ENCODE results near the gene NUDCD3. TPM values are rescaled to one million over a fixed set of nuclear protein-coding genes. Genes with fewer than 3 reads are reported as not detected.

NUDCD3 gene
- total RNA-seq, 2 donors from 2014 or later = 20.4 to 20.8 TPM

DNA sequence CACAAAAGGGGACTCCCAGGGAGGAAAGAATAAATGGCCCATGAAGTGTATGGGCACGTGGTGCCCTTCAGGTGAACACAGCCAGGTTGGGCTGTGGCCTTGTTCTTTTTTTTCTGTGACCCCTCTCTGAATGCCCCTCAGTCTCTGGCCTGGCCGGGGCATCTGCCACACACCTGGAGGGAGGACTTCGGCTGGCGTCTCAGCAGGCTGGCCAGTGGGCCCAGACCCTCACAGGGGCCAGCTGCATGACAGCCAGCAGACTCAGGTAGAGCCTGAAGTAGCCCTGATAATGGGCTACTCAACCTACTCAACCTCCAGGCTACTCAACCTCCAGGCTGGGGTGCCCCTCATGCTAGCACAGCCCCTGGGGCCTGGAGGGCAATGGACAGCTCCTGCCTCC lies 155.3 kb downstream of the NUDCD3 start:
- Histone ChIP-seq H3K9me3 (no peaks in the 10 kb centered on the region), H3K36me3 (replicated peaks in 1 of 2; ENCODE audit: insufficient read depth in 1 of 2, low read depth in 2 of 2) (no peaks in the 10 kb centered on the region), H3K4me3 (no peak overlapping the region), H3K4me1 (no peaks in the 10 kb centered on the region), H3K27me3 (no peaks in the 10 kb centered on the region), H3K27ac (no peak overlapping the region)
- TF ChIP-seq, protein P1, sequence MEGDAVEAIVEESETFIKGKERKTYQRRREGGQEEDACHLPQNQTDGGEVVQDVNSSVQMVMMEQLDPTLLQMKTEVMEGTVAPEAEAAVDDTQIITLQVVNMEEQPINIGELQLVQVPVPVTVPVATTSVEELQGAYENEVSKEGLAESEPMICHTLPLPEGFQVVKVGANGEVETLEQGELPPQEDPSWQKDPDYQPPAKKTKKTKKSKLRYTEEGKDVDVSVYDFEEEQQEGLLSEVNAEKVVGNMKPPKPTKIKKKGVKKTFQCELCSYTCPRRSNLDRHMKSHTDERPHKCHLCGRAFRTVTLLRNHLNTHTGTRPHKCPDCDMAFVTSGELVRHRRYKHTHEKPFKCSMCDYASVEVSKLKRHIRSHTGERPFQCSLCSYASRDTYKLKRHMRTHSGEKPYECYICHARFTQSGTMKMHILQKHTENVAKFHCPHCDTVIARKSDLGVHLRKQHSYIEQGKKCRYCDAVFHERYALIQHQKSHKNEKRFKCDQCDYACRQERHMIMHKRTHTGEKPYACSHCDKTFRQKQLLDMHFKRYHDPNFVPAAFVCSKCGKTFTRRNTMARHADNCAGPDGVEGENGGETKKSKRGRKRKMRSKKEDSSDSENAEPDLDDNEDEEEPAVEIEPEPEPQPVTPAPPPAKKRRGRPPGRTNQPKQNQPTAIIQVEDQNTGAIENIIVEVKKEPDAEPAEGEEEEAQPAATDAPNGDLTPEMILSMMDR (IDR thresholded peaks at IDR 0.05) = no peak
- no peak for TF ChIP-seq POLR2A (IDR thresholded peaks at IDR 0.05)
- no peak for ATAC-seq
- 60 to 87% methylated on average over 2 to 4 of the region's 4 CpGs for WGBS, 2 donors
- no peak for DNase-seq
- intact Hi-C loops (cut with DNase I) = no loop called here

DNA sequence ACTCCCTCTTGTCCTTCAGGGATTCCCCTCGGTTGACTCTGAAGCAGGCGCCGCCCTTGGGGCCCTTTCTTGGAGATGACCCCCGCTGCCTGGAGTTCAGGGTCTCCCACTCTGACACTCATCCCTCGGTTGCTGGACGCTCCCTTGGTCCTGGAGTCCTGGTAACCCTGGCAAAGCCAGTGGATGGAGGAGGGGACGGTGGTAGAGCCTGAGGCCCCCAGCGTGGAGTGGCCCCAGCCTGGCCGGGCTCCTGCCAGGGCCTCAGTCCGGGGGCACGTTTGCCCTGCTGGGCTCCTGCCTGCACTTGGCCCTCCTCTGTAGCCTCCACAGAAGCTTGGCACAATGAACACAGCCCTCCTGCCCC lies 155.7 kb downstream of the NUDCD3 start:
- H3K27ac ChIP-seq = no peak overlapping the region
- no peaks in the 10 kb centered on the region for H3K9me3 ChIP-seq
- TF ChIP-seq, protein P1 (IDR thresholded peaks at IDR 0.05) = no peak
- no peak for TF ChIP-seq POLR2A (IDR thresholded peaks at IDR 0.05)
- H3K4me3 ChIP-seq = no peak overlapping the region
- DNase-seq = no peak
- no peaks in the 10 kb centered on the region for H3K27me3 ChIP-seq
- H3K36me3 ChIP-seq (replicated peaks in 1 of 2; ENCODE audit: insufficient read depth in 1 of 2, low read depth in 2 of 2) = no peaks in the 10 kb centered on the region
- intact Hi-C loops (cut with DNase I) = no loop called here
- 82 to 84% methylated on average over 9 of the region's 11 CpGs for WGBS, 2 donors
- no peaks in the 10 kb centered on the region for H3K4me1 ChIP-seq
- ATAC-seq = no peak

DNA sequence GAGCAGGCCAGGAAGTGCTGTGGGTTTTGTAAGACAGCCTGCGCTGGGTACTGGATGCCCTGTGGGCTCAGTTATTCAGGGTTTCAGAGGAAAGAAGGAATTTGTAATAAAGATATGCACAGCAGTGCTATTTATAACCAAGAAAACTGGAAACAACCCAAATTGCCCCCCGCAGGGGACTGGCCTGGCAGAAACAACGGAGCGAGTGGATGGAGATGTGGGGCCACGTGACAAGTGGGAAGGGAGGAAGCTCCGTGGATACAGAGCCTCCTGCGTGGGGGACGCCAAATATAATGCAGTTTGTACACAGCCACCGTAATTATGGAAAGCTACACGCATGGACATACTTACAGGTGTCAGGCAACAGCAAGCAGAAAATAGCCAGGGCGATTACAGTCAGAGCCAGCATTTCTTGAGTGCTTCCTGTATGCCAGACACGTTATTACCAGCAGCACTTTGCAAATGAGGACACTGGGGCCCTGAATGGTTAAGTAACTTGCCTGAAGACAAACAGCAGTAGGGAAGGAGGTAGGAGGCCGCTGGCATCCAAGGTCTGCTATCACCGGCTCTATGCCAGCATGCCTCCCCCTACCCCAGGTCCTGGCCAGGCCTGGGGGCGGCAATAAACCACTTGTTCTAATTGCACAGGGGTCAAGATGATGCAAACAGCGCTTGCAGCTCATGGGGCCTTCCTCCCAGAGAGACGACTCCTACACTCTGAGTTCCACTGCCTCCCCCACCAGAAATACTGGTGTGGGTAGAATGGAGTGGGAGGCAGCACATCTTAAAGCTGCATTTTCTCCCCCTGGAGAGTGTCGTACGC lies 156.3 kb downstream of the NUDCD3 start:
- 71 to 72% methylated on average over 19 of the region's 19 CpGs for WGBS, 2 donors
- intact Hi-C loops (cut with DNase I) = no loop called here
- DNase-seq (no peak), ATAC-seq (no peak)
- Histone ChIP-seq H3K4me3 (no peak overlapping the region), H3K4me1 (no peaks in the 10 kb centered on the region), H3K9me3 (no peaks in the 10 kb centered on the region), H3K27ac (no peak overlapping the region), H3K36me3 (replicated peaks in 1 of 2; ENCODE audit: insufficient read depth in 1 of 2, low read depth in 2 of 2) (no peaks in the 10 kb centered on the region), H3K27me3 (no peaks in the 10 kb centered on the region)
- TF ChIP-seq, protein P1 (IDR thresholded peaks at IDR 0.05) = no peak
- TF ChIP-seq POLR2A (IDR thresholded peaks at IDR 0.05) = no peak

DNA sequence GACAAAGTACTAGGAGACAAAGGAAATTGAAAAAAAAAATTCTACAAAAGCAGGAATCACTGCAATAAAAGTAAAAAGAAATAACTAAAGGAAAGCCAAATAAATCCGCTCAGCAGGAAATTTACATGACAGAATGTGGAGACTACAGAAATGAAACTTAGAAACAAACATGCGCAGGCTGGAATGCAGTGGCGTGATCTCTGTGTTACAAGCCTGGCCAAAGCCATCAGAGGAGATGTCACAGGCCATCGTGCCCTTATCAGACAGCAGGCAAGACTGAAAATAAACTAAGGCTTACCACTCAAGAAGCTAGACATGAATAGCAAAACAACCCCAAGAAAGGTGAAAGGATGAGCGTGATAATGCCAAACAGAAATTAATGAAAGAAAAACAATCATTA lies 158.8 kb downstream of the NUDCD3 start:
- intact Hi-C loops (cut with DNase I) = no loop called here
- no peak overlapping the region for H3K4me3 ChIP-seq
- no peaks in the 10 kb centered on the region for H3K27me3 ChIP-seq
- DNase-seq (no peak), ATAC-seq (no peak)
- TF ChIP-seq, protein P1 (IDR thresholded peaks at IDR 0.05) = no peak
- TF ChIP-seq POLR2A (IDR thresholded peaks at IDR 0.05) = no peak
- no peak overlapping the region for H3K27ac ChIP-seq
- 46 to 47% methylated on average over 5 of the region's 5 CpGs for WGBS, 2 donors
- H3K36me3 ChIP-seq (replicated peaks in 1 of 2; ENCODE audit: insufficient read depth in 1 of 2, low read depth in 2 of 2) = no peaks in the 10 kb centered on the region
- no peaks in the 10 kb centered on the region for H3K9me3 ChIP-seq
- no peaks in the 10 kb centered on the region for H3K4me1 ChIP-seq

DNA sequence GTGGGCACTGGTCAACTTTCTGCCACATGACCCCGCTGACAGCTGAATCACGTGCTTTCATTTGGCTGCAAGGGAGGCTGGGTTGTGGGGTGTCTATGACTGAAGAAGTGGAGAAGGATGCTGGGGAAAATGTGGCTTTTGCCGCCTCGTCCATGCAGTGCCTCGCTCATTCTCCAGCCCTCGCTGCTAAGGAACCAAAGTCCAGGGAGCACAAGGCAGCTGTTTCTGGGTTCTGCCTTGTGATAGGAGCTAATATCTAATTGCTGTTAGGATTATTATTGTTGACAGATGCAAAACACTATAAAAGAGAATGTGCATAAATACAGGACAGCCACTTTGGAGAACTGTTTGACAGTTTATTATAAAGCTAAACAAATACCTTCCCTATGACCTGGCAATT lies 160.1 kb downstream of the NUDCD3 start:
- H3K4me3 ChIP-seq = no peak overlapping the region
- 73 to 80% methylated on average over 6 of the region's 6 CpGs for WGBS, 2 donors
- DNase-seq (no peak), ATAC-seq (no peak)
- no peak overlapping the region for H3K27ac ChIP-seq
- H3K9me3 ChIP-seq = no peaks in the 10 kb centered on the region
- H3K27me3 ChIP-seq = no peaks in the 10 kb centered on the region
- H3K4me1 ChIP-seq = no peaks in the 10 kb centered on the region
- no peaks in the 10 kb centered on the region for H3K36me3 ChIP-seq (replicated peaks in 1 of 2; ENCODE audit: insufficient read depth in 1 of 2, low read depth in 2 of 2)
- intact Hi-C loops (cut with DNase I) = no loop called here
- TF ChIP-seq POLR2A (IDR thresholded peaks at IDR 0.05) = no peak
- TF ChIP-seq, protein P1 (IDR thresholded peaks at IDR 0.05) = no peak
